Uterus (tissue), 2 donors: Measurements from ENCODE around the gene NEU4.

Source experiments
- POLR2A ChIP-seq, 2 donors: fragments of 450-650 bp; IDR thresholded peaks; one replicate each; pipeline ENCODE4 v1.6.1; 2016; ENCODE audit warnings: antibody characterized with exemption in 2 of 2, mild to moderate bottlenecking in 1 of 2, moderate library complexity in 1 of 2
- TF ChIP-seq, protein P1 (sequence below), 4 experiments: fragments of 200-600 bp in 2 of 4; fragments of 450-650 bp in 2 of 4; sonication (generic) in 2 of 4; IDR thresholded peaks; one replicate each; pipeline ENCODE4 v1.5.1; 2016 to 2019; ENCODE audit warnings: antibody characterized with exemption in 4 of 4, mild to moderate bottlenecking in 2 of 4, moderate library complexity in 1 of 4

DNA sequence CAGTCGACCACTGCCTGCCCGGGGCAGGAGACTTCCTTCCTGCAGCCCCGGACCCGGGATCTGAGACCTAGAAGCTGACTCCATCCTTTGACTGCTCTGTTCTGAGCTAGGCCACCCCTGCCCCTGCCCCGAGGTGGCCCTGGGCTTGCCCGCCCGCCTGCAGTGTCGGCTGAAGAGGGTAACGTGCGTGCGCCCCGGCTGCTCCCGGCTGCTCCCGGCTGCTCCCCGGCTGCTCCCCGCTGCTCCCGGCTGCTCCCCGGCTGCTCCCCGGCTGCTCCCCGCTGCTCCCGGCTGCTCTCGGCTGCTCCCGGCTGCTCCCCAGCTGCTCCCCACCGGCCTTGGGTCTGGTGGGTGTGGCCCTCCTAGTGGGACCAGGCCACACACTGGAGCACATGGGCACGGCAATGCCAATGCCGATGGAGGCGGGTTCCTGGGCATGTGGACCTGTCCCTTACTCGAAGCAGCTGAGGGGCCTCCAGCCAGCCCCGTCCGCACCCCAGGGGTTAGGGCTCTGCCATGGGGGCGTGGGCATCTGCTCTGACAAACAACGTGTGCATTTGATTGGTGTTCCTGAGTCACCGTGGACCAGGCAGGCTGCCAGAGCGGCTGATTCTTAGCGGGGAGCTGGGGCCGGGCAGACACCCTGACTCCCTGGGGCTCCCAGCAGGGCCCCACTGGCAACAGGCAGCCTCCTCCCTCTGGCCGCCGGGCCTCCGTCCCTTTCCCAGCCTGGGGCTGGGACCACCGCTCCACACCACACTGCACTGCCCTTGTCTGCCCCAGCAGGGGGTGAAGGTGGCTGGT is 34.4 kb upstream of the NEU4 start:
- TF ChIP-seq, protein P1, sequence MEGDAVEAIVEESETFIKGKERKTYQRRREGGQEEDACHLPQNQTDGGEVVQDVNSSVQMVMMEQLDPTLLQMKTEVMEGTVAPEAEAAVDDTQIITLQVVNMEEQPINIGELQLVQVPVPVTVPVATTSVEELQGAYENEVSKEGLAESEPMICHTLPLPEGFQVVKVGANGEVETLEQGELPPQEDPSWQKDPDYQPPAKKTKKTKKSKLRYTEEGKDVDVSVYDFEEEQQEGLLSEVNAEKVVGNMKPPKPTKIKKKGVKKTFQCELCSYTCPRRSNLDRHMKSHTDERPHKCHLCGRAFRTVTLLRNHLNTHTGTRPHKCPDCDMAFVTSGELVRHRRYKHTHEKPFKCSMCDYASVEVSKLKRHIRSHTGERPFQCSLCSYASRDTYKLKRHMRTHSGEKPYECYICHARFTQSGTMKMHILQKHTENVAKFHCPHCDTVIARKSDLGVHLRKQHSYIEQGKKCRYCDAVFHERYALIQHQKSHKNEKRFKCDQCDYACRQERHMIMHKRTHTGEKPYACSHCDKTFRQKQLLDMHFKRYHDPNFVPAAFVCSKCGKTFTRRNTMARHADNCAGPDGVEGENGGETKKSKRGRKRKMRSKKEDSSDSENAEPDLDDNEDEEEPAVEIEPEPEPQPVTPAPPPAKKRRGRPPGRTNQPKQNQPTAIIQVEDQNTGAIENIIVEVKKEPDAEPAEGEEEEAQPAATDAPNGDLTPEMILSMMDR (IDR thresholded peaks at IDR 0.05) = no peak
- TF ChIP-seq POLR2A (IDR thresholded peaks at IDR 0.05) = no peak
